Caco-2 (cell line): ENCODE results near the gene SCNN1A. TPM values are rescaled to one million over a fixed set of nuclear protein-coding genes. Genes with fewer than 3 reads are reported as not detected.

ENCODE experiments used
- BruUV-seq: library from RNA; stranded (reverse); fragments of 400-500 nt; replicated peaks from 2 replicates; lab custom pipeline; 2021; lab: Mats Ljungman, UMichigan
- CTCF ChIA-PET: fragments of 300-600 bp; sonication (Branson Sonifier 250); formaldehyde crosslinking; loops from one replicate; lab custom pipeline; 2022; ENCODE audit warnings: antibody characterized with exemption; lab: Charles Lee
- POLR2A ChIA-PET: fragments of 300-600 bp; sonication (Branson Sonifier 250); formaldehyde crosslinking; loops from one replicate; lab custom pipeline; 2022; ENCODE audit warnings: antibody characterized with exemption; lab: Charles Lee
- DNase-seq, 2 experiments: peaks; one replicate each; pipeline versions ENCODE4 v3.0.0 to v3.0.0-alpha.2; 2020 to 2022
- H3K27me3 ChIP-seq: replicated peaks from 2 replicates; pipeline ENCODE4 v1.6.0; 2011; ENCODE audit warnings: low read length; ENCODE audit not compliant: control insufficient read depth, insufficient read depth
- H3K36me3 ChIP-seq: 2 replicates; pipeline ENCODE4 v1.5.1; 2011; ENCODE audit warnings: low read length; ENCODE audit not compliant: control insufficient read depth, insufficient read depth
- H3K4me1 ChIP-seq: fragments of 250-450 bp; sonication (Bioruptor Pico); 2 replicates; pipeline ENCODE4 v1.5.1; 2020; ENCODE audit warnings: mild to moderate bottlenecking
- H3K4me3 ChIP-seq: 2 replicates; pipeline ENCODE4 v1.5.1; 2011; ENCODE audit warnings: low read depth, mild to moderate bottlenecking, control low read depth, low read length
- H3K9me3 ChIP-seq: fragments of 250-450 bp; sonication (Bioruptor Pico); 2 replicates; pipeline ENCODE4 v1.5.1; 2020; ENCODE audit warnings: mild to moderate bottlenecking, moderate library complexity
- H3K27ac Mint-ChIP-seq: one replicate; pipeline ENCODE4 v1.8.0; 2022; ENCODE audit warnings: mixed read lengths; ENCODE audit not compliant: unreplicated experiment
- H3K27me3 Mint-ChIP-seq: one replicate; pipeline ENCODE4 v1.8.0; 2022; ENCODE audit warnings: mixed read lengths; ENCODE audit not compliant: insufficient read depth, unreplicated experiment
- H3K36me3 Mint-ChIP-seq: one replicate; pipeline ENCODE4 v1.8.0; 2022; ENCODE audit warnings: mild to moderate bottlenecking, mixed read lengths; ENCODE audit not compliant: insufficient read depth, unreplicated experiment
- H3K4me1 Mint-ChIP-seq: one replicate; pipeline ENCODE4 v1.8.0; 2022; ENCODE audit warnings: low read depth, mixed read lengths; ENCODE audit not compliant: unreplicated experiment
- H3K4me3 Mint-ChIP-seq: one replicate; pipeline ENCODE4 v1.8.0; 2022; ENCODE audit warnings: mild to moderate bottlenecking, moderate library complexity, mixed read lengths; ENCODE audit not compliant: unreplicated experiment
- H3K9me3 Mint-ChIP-seq: one replicate; pipeline ENCODE4 v1.8.0; 2022; ENCODE audit warnings: mixed read lengths; ENCODE audit not compliant: unreplicated experiment
- intact Hi-C: fragments of 100-400 bp; cut with micrococcal nuclease; formaldehyde crosslinking; loops from one replicate; pipeline ENCODE4 v1.10.0; 2022; ENCODE audit not compliant: unreplicated experiment
- total RNA-seq: library from RNA; stranded (reverse); gene quantifications from 2 replicates; pipeline ENCODE4 v1.2.3, GENCODE V29; 2022
- TF ChIP-seq, protein P1 (sequence below), 2 experiments: fragments of 200-600 bp in 1 of 2; IDR thresholded peaks; 1 replicate in 1 of 2; 2 replicates in 1 of 2; pipeline versions ENCODE4 v1.5.1 to v1.8.0; 2011 to 2022; ENCODE audit warnings: antibody characterized with exemption in 1 of 2, control low read depth in 1 of 2, inconsistent platforms in 1 of 2, low read depth in 1 of 2, low read length in 1 of 2, mild to moderate bottlenecking in 1 of 2, moderate library complexity in 1 of 2; ENCODE audit not compliant: insufficient read depth in 1 of 2, severe bottlenecking in 1 of 2, unreplicated experiment in 1 of 2

Gene SCNN1A
- total RNA-seq, 1 experiment from 2014 or later: 52.6 TPM

- Mint-ChIP-seq H3K4me3 (no peak overlapping the region), H3K36me3 (peaks cover 10% of the 10 kb centered on the region), H3K9me3 (peaks cover 9% of the 10 kb centered on the region), H3K4me1 (peaks cover 33% of the 10 kb centered on the region), H3K27ac (no peak overlapping the region), H3K27me3 (no peaks in the 10 kb centered on the region)
- Histone ChIP-seq H3K4me1 (peaks cover 49% of the 10 kb centered on the region), H3K36me3 (0 out of 2 replicates have a peak, but pooled peaks cover 2% of the 10 kb centered on the region), H3K27me3 (no peaks in the 10 kb centered on the region), H3K9me3 (no peaks in the 10 kb centered on the region), H3K4me3 (peak overlapping the region; percentile 76)
- ChIA-PET CTCF (interaction anchor here (0.5 to 1.5 kb wide), 12 partner anchors 13 to 525 kb away, joined by 3 to 13 read pairs (median 5); partner anchors contain the start of gene PLEKHG6), POLR2A (interaction anchor here (0.6 to 1.6 kb wide), 7 partner anchors 13 to 192 kb away, joined by 3 to 8 read pairs (median 4); partner anchors contain the start of gene GAPDH)
- TF ChIP-seq, protein P1, sequence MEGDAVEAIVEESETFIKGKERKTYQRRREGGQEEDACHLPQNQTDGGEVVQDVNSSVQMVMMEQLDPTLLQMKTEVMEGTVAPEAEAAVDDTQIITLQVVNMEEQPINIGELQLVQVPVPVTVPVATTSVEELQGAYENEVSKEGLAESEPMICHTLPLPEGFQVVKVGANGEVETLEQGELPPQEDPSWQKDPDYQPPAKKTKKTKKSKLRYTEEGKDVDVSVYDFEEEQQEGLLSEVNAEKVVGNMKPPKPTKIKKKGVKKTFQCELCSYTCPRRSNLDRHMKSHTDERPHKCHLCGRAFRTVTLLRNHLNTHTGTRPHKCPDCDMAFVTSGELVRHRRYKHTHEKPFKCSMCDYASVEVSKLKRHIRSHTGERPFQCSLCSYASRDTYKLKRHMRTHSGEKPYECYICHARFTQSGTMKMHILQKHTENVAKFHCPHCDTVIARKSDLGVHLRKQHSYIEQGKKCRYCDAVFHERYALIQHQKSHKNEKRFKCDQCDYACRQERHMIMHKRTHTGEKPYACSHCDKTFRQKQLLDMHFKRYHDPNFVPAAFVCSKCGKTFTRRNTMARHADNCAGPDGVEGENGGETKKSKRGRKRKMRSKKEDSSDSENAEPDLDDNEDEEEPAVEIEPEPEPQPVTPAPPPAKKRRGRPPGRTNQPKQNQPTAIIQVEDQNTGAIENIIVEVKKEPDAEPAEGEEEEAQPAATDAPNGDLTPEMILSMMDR (IDR thresholded peaks at IDR 0.05; ENCODE audit: insufficient read depth in 1 of 2, low read depth in 1 of 2, low read length in 1 of 2, severe bottlenecking in 1 of 2, unreplicated experiment in 1 of 2): no peak
- no TSS peak for BruUV-seq
- intact Hi-C loops: loop anchor here (1.0 kb wide), 1 partner anchor 21 kb away; no protein-coding TSS in a partner anchor
- no peak for DNase-seq
Measured at GRCh38 chr12:6342140-6342889, 33.0 kb downstream of the SCNN1A start.

DNA sequence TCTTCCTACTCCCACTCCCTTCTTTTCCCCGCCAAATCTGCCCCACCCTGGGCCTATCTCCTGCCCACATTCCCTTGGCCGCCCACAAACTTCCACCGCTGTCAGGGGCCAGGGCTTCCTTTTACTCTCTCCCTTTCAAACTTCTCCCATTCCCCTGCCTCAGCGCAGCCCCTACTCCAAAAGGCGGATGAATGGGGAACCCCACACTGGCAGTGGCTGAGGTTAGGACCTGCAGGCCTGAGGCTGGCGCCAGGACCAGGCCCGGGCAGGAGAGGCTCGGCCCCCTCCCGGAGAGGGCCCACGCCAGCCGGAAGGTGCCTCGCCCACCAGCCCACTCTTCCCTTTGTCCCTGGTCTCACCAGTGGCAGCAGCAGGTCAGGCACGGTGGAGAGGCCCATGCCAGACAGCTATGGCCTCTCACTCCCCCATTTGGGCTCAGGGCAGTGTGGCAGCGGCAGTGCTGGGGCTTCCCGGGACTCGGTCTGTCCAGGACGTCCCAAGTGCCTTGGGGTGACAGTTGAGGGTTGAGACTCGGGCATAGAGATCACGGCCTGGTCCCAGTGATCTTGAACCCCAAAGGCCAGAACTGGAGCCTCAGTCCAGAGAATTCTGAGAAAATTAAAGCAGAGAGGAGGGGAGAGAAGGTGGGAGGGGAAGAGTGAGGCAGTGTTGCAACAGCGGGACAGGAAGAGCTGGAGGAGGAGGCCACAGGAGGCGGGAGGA, 33.8 kb downstream of the SCNN1A start, which contains the start of gene TNFRSF1A:
TSS of gene TNFRSF1A (minus strand) at position 660 of the 723 bp plus-strand sequence. CDS start at position 398, 262 bp downstream.
- ChIA-PET POLR2A (interaction anchor here (0.6 to 1.6 kb wide), 7 partner anchors 12 to 193 kb away, joined by 3 to 8 read pairs (median 4); partner anchors contain the start of gene GAPDH), CTCF (interaction anchor here (0.5 to 1.5 kb wide), 12 partner anchors 14 to 525 kb away, joined by 3 to 13 read pairs (median 5); partner anchors contain the start of gene PLEKHG6)
- TF ChIP-seq, protein P1 (IDR thresholded peaks at IDR 0.05; ENCODE audit: insufficient read depth in 1 of 2, low read depth in 1 of 2, low read length in 1 of 2, severe bottlenecking in 1 of 2, unreplicated experiment in 1 of 2): no peak
- Histone ChIP-seq H3K4me1 (peaks cover 56% of the 10 kb centered on the region), H3K4me3 (peak within 1 kb of the TSS; percentile 76), H3K36me3 (0 out of 2 replicates have a peak, but pooled peaks cover 2% of the 10 kb centered on the region), H3K27me3 (no peaks in the 10 kb centered on the region), H3K9me3 (no peaks in the 10 kb centered on the region)
- Mint-ChIP-seq H3K9me3 (peaks cover 2% of the 10 kb centered on the region), H3K27me3 (no peaks in the 10 kb centered on the region), H3K27ac (no peak within 1 kb of the TSS), H3K4me1 (peaks cover 36% of the 10 kb centered on the region), H3K36me3 (peaks cover 13% of the 10 kb centered on the region), H3K4me3 (no peak within 1 kb of the TSS)
- peak; percentile 82 for DNase-seq
- intact Hi-C loops: loop anchor here (1.0 kb wide), 1 partner anchor 22 kb away; no protein-coding TSS in a partner anchor
- BruUV-seq: TSS peak; percentile 56
